Putamen (tissue), 1 donor: Measurements from ENCODE around the gene PDGFB.

Experiments used
- DNase-seq: peaks from one replicate; pipeline ENCODE4 v3.0.0-alpha.2; 2016; ENCODE audit warnings: low spot score

PDGFB gene

GRCh38 chr22:39240831-39241793 is 3.7 kb downstream of the PDGFB start:
- no peak for DNase-seq

DNA sequence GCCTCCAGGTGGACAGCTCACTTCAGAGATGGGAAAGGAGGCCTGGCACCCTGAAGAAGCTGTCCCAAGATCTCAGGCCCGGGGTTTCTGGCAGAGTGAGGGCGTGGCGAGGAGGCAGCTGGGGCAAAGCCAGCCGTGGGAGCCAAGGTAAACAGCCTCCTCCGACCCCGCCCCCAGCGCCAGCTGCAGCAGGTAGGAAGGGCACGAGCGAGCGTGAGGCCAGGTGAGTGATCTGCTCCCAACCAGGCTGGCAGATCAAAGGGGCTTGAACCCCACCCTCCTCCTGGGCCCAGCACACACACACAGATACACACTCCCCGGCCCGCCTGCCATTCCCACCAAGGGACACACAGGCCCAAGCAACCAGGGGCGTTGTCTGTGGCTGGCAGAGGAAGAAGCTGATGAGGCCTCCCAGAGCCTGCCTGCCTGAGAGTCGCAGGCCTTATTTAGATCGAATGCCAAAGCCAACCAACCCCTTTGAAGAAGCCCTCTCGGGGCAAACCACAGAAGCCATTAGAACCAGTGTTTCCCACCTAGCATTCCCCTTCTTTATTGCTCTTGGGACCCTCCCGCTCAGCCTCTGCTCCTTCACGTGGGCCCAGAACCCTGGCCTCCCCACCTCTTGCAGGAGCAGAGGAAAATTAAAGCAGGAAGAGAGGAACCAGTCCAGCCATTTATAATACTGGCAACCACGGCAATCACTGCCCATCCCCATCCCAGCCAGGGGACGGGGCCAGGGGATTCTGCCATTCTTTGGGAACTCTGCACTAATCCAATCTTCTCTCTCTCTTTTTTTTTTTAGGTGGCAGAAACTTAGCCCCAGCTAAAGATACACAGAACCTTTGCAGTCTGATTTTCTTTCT is 5.0 kb downstream of the PDGFB start:
- no peak for DNase-seq

DNA sequence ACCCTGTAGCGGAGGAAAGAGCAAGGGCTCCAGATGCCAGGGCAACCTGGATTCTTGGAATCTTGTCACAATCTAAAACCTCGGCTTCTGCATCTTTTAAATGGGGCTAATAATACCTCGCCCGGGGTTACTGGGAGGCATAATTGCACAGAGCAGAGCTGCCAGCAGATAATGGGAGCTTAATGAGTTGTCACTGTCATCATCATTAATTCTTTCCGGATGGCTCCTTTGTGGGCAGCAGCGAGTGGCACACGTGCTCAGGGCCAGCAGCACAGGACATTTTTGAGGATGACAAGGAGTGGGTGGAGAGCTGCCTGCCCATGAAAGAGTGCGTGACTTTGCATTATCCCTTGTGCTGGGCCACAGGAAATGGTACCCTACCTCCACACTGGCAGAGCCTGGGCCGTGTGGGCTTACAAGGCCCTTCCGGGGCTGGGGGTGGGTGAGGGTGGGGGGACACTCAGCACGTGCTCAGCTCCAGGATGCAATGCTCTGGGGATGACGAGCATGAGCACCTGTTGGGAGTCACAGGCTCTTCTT is 5.7 kb downstream of the PDGFB start:
- DNase-seq, result no peak

- DNase-seq, result no peak
Observed at GRCh38 chr22:39238561-39238960, 6.2 kb downstream of the PDGFB start.

DNA sequence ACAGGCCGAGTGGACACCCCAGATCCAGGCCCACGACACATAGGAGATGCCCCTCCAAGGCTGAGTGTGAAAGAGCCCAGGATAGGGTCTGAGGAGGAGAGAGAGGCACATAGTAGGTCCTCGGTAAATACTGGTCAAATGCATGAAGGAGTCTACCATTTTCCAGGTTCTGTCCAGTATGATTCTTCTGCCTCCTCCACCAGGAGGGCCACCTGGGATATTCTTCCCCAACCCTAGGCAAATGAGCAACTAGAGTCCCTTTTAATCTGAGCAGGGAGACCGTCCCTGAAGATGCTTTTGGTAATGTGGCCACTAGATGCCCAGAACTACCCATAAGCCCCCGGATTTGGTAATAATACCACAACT is 6.7 kb downstream of the PDGFB start:
- no peak for DNase-seq

- no peak for DNase-seq
Observed at GRCh38 chr22:39237318-39238100, 7.3 kb downstream of the PDGFB start.

GRCh38 chr22:39236321-39237317 is 8.2 kb downstream of the PDGFB start:
- DNase-seq, result no peak

GRCh38 chr22:39234867-39235687 is 9.7 kb downstream of the PDGFB start:
- DNase-seq, result no peak

GRCh38 chr22:39234472-39234787 is 10.4 kb downstream of the PDGFB start:
- DNase-seq, result no peak

- no peak for DNase-seq
Observed at GRCh38 chr22:39233710-39234471, 10.9 kb downstream of the PDGFB start.

DNA sequence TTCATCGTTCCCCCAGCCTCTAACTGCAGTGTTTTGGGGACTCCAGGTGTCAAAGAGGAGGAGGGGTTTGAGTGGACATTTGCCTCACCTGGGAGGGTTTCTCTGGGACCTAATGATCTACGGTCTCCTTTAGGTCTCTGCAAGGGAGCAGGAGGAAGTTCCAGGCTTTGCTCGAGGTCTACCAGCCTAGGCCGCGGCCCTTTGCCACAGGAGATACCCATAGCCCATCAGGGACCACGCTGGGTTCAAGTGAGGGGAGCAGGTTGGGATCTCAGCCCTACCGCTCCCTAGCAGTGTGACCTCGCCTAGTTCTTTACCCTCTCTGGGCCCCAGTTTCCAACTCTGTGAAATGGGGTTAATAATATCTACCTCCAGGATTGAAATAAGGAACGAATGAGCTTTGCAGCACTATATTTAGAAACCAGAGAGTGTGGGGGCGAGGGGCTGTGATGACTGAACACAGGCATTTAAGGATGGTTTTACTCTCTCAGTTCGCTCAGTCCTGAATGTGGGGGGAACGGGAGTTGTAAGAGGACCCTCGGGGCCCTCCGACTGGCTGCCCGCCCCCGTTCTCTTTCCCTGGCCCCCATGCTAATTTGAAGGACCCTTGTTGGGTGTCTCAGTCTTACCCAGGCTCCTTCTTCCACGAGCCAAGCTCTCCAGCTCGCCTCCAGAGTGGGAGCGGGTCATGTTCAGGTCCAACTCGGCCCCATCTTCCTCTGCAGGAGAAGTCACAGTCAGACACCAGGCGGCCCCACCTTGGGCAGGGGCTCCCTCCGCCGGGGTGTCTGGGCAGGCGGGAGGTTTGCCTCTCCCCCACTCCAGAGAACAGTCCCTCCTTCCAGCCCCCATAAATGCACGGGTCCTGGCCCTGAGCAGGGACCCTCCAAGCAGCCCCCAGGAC is 11.7 kb downstream of the PDGFB start:
- no peak for DNase-seq

DNA sequence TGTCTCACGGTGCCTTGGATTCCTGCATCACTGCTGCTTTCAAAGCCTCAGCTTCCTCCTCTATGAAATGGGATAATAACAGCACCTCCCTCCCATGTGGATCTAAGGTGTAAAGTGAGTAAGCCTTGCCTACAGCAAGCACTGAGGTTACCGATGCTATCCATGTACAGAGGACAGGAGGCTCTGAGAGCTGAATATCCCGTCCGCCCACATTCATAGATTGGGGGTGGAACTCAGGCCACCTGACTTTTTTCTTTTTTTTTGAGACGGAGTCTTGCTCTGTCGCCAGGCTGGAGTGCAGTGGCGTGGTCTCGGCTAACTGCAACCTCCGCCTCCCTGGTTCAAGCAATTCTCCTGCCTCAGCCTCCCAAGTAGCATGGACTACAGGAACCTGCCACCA is 12.5 kb downstream of the PDGFB start:
- no peak for DNase-seq

GRCh38 chr22:39231197-39231950 is 13.4 kb downstream of the PDGFB start:
- DNase-seq, result no peak

- no peak for DNase-seq
Observed at GRCh38 chr22:39230261-39231196, 14.3 kb downstream of the PDGFB start.

DNA sequence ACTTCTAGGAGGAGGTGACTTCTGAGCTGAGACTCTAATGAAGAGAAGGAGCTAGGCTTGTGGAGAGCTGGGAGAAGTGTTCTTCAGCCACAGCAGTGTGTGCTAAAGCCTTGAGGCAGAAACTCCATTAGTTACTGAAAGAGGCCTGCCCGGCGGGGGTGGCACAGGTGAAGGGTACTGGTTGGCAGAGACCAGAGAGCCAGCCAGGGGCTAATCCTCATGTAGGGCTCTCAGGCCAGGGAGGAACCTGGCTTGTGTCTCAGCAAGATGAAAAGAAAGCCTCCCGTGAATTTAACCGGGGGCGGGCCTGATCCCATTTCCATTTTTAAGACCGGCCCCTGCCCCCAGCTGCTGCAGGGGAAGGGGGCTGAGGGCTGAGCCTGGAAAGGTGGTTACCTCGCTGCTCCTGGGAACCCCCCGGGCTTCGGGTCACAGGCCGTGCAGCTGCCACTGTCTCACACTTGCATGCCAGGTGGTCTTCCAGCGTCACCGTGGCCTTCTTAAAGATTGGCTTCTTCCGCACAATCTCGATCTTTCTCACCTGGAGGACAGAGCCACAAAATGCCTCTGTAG is 15.0 kb downstream of the PDGFB start:
- DNase-seq, result no peak

- no peak for DNase-seq
Observed at GRCh38 chr22:39229075-39229474, 15.7 kb downstream of the PDGFB start.
